Endometrial microvascular endothelial cells (primary cell): ENCODE data around the gene TRERF1. TPM values are rescaled to one million over a fixed set of nuclear protein-coding genes. Genes with fewer than 3 reads are reported as not detected.

Experiments
- in situ Hi-C: cut with HindIII; loops from 2 replicates; pipeline ENCODE4 v1.10.0; 2017; ENCODE audit warnings: low sequenced_read_pairs, low pct_unique_long_range_greater_than_20kb; ENCODE audit errors: inconsistent ontology term
- total RNA-seq: library from RNA; depleted of rRNA; stranded (reverse); fragments of >200 nt; gene quantifications from one replicate; pipeline ENCODE4 v1.2.3, GENCODE V29; 2015; ENCODE audit errors: inconsistent ontology term

Gene TRERF1
- total RNA-seq, 1 donor from 2014 or later = 0.09 TPM

- in situ Hi-C loops = no loop called here
These were observed 176.8 kb downstream of the TRERF1 start for GRCh38 chr6:42274898-42275297.

GRCh38 chr6:42271834-42272805 lies 179.6 kb downstream of the TRERF1 start:
- in situ Hi-C loops = no loop called here

- in situ Hi-C loops = no loop called here
These were observed 181.7 kb downstream of the TRERF1 start for GRCh38 chr6:42269974-42270510.

GRCh38 chr6:42269553-42269952 lies 182.2 kb downstream of the TRERF1 start:
- in situ Hi-C loops = no loop called here

- in situ Hi-C loops = no loop called here
These were observed 182.9 kb downstream of the TRERF1 start for GRCh38 chr6:42268835-42269204.

- in situ Hi-C loops = no loop called here
These were observed 183.5 kb downstream of the TRERF1 start for GRCh38 chr6:42268016-42268834.

- in situ Hi-C loops = no loop called here
These were observed 185.2 kb downstream of the TRERF1 start for GRCh38 chr6:42266538-42266937.

GRCh38 chr6:42264852-42265390 lies 186.8 kb downstream of the TRERF1 start:
- in situ Hi-C loops = no loop called here

- in situ Hi-C loops = no loop called here
These were observed 187.4 kb downstream of the TRERF1 start for GRCh38 chr6:42264162-42264851.

- in situ Hi-C loops = no loop called here
These were observed 188.5 kb downstream of the TRERF1 start for GRCh38 chr6:42263165-42263728.

- in situ Hi-C loops = no loop called here
These were observed 190.8 kb downstream of the TRERF1 start for GRCh38 chr6:42260972-42261371.

GRCh38 chr6:42260396-42260888 lies 191.3 kb downstream of the TRERF1 start:
- in situ Hi-C loops = no loop called here

- in situ Hi-C loops = no loop called here
These were observed 191.8 kb downstream of the TRERF1 start for GRCh38 chr6:42259841-42260395.

GRCh38 chr6:42259286-42259685 lies 192.4 kb downstream of the TRERF1 start:
- in situ Hi-C loops = no loop called here

GRCh38 chr6:42257614-42258013 lies 194.1 kb downstream of the TRERF1 start:
- in situ Hi-C loops = no loop called here

GRCh38 chr6:42257063-42257462 lies 194.7 kb downstream of the TRERF1 start:
- in situ Hi-C loops = no loop called here

- in situ Hi-C loops = no loop called here
These were observed 196.7 kb downstream of the TRERF1 start for GRCh38 chr6:42255050-42255449.

- in situ Hi-C loops = no loop called here
These were observed 197.2 kb downstream of the TRERF1 start for GRCh38 chr6:42254505-42254904.
